ENCODE results near the gene UTRN.

DNA sequence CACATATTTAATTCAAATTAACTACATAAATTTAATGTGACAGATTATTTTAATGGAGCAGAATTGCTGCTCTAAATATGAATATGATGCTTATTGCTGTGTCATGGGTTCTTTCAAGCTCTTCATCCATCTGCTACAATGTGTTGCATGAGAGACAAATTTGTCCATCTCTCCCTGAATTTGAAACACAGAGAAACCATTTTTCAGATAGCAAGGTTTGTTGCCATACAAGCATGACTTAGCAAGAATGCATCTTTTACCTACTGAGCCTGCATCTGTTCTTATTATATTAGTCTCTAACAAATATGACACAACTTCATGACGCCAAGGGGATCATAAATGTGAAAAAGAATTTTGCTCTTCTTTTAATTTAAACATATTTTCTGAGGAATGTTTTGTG lies 8.0 kb upstream of the UTRN start:
- TF ChIP-seq POLR2A (IDR thresholded peaks at IDR 0.05; ENCODE audit: low read depth, low read length), result no peak
- TF ChIP-seq MEF2A (IDR thresholded peaks at IDR 0.05; ENCODE audit: insufficient read depth, low read depth, low read length), result no peak
- TF ChIP-seq CTCF (IDR thresholded peaks at IDR 0.05 in 2 of 3, conservative IDR thresholded peaks at IDR 0.05 in 1 of 3; ENCODE audit: control insufficient read depth in 2 of 3, extremely low read depth in 1 of 3, insufficient read depth in 1 of 3, low read depth in 3 of 3, low read length in 3 of 3), result no peak
- TF ChIP-seq, protein P1, sequence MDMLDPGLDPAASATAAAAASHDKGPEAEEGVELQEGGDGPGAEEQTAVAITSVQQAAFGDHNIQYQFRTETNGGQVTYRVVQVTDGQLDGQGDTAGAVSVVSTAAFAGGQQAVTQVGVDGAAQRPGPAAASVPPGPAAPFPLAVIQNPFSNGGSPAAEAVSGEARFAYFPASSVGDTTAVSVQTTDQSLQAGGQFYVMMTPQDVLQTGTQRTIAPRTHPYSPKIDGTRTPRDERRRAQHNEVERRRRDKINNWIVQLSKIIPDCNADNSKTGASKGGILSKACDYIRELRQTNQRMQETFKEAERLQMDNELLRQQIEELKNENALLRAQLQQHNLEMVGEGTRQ (IDR thresholded peaks at IDR 0.05; ENCODE audit: borderline replicate concordance, low read depth, low read length), result no peak
- no peak for TF ChIP-seq JUNB (IDR thresholded peaks at IDR 0.05)

Data from GM12878 (cell line).